AG09309 (cell line): ENCODE results near the gene RSF1.

ENCODE experiments used
- DNase-seq: peaks from one replicate; pipeline ENCODE4 v3.0.0-alpha.2; 2010; ENCODE audit warnings: low read depth
- H3K4me3 ChIP-seq: 2 replicates; pipeline ENCODE4 v1.5.1; 2011; ENCODE audit warnings: mild to moderate bottlenecking, low read depth, low read length, moderate library complexity; ENCODE audit not compliant: control insufficient read depth
- CTCF ChIP-seq: IDR thresholded peaks from 2 replicates; pipeline ENCODE4 v1.5.1; 2011; ENCODE audit warnings: mild to moderate bottlenecking, low read depth, low read length, inconsistent platforms; ENCODE audit not compliant: insufficient read depth, control insufficient read depth; ENCODE audit errors: missing control alignments

RSF1 gene

DNA sequence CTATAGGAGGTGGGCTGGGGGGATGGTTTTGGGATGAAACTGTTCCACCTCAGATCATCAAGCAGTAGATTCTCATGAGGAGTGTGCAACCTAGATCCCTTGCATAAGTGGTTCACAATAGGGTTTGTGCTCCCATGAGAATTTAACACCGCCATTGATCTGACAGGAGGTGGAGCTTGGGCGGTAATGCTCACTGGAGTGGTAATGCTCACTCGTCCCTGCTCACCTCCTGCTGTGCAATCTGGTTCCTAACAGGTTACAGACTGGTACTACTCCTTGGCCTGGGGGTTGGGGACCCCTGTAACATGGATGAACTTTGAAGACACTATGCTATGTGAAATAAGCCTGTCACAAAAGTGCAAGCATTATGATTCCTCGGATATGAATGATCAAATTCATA, 95.9 kb downstream of the RSF1 start:
- TF ChIP-seq CTCF, result no peak
- no peak overlapping the region for H3K4me3 ChIP-seq
- DNase-seq, result no peak

GRCh38 chr11:77723024-77723423, 97.5 kb downstream of the RSF1 start:
- no peak for TF ChIP-seq CTCF
- DNase-seq, result no peak
- H3K4me3 ChIP-seq, result no peak overlapping the region

DNA sequence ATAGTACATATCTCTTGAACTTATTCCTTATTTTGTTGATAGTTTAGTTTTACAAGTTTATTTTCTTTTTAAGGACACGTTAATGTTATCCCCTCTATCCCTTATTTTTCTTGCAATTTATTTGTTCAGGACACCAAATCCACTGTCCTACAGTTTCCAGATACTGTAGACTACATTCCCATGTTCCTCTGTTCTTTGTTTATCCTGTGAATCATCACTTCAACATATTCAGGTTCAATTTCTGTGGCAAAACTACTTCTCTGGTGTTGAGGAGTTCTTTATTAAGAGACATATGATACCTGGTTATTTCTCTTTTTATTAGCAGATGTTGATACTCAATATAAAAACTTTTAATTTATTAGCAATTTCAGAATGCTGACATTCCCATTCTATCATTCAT, 110.2 kb downstream of the RSF1 start:
- DNase-seq, result no peak
- no peak for TF ChIP-seq CTCF
- no peak overlapping the region for H3K4me3 ChIP-seq

DNA sequence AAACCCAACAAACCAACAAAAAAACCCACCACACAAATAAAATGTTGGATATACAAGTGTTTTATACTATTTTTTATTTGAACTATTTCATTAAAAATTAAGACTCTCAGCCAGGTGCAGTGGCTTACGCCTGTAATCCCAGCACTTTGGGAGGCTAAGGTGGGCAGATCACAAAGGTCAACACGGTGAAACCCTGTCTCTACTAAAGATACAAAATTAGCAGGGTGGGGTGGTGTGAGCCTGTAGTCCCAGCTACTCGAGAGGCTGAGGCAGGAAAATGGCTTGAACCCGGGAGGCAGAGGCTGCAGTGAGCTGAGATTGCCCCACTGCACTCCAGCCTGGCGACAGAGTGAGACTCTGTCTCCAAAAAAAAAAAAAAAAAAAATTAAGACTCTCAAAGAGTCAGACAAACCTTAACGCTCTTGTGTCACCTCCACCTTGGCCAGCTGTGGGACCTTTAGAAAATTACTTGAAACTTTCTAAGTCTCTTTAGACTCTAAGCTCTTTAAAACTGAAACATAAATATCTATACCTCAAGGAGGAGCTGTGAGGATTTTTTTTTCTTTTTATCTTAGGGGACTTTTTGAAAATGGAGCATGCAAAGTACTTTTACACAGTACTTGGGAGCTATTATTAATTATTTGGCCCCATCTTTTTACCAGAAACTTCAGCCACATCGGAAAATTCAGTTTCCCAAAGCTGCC, 114.5 kb downstream of the RSF1 start:
- H3K4me3 ChIP-seq, result no peak overlapping the region
- no peak for DNase-seq
- TF ChIP-seq CTCF, result no peak

DNA sequence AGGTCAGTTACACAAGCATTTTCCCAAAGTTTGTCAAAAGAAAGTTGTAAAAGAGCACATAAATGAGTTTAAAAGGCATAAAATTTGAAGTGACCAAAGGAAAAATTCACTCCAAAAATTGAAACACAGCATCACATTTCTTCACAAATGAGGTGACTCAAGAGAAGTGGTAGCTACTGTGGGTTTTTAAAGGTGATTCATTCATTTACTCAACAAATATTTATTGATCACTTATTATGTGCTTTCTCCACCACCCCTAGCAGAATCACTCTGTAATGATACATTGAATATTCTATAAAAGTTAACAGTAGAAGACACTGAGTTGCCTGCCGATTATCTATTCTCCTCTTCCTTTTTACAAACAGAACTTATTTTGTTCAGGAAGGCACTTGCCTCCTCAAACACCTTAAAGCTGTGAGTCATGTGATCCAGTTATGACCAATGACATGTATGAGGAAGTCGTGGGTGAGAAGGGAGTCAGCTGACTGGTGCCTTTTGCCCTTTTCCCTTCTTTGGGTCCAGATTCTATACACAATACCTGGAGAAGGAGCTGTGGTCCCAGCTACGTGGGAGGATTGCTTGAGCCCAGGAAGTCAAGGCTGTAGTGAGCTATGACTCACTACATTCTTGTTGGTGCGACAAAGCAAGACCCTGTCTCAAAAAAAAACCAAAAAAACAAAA, 115.2 kb downstream of the RSF1 start:
- H3K4me3 ChIP-seq, result no peak overlapping the region
- no peak for DNase-seq
- no peak for TF ChIP-seq CTCF

DNA sequence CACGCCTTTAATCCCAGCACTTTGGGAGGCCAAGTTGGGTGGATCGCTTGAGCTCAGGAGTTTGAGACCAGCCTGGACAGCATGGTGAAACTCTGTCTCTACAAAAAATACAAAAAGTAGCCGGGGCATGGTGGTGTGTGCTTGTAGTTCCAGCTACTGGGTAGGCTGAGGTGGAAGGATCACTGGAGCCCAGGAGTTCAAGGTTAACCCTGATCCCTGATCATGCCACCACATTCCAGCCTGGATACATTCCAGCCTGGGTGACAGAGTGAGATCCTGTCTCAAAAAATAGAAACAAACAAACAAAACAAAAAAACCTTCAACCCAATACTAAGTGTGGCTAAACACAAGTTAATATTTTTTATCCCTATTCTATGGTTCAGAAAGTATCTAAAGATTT, 116.5 kb downstream of the RSF1 start:
- no peak for DNase-seq
- no peak for TF ChIP-seq CTCF

More for the DNA sequence above, 116.5 kb downstream of the RSF1 start:
- no peak overlapping the region for H3K4me3 ChIP-seq
